ENCODE results near the gene ADRA2C. TPM values are rescaled to one million over a fixed set of nuclear protein-coding genes. Genes with fewer than 3 reads are reported as not detected.

Gene ADRA2C
- total RNA-seq, 1 experiment from 2014 or later, result 28.1 TPM

DNA sequence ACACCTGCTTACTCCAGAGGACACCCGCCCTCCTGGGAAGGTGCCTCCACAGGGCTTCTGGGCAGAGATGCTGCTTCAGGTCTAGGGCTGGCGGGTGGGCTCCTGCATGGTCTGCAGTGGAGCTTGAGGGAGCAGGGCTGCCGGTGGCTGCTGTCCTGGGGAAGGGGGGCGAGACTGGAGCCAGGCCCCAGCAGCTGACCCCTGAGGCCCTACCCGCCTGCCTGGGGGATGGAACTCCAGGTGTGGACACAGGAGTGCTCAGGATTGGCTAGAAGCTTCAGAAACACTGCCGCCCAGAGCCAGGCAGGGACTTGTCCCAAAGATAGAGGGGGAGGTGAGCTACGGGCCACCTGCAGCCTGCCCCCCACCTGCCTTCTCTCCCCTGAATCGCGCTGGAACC lies 33.0 kb upstream of the ADRA2C start:
- BruUV-seq (replicated peaks), result no TSS peak
- H3K36me3 ChIP-seq (ENCODE audit: control insufficient read depth in 1 of 2, insufficient read depth in 2 of 2, low read length in 2 of 2), result no peaks in the 10 kb centered on the region
- no peaks in the 10 kb centered on the region for H4K20me1 ChIP-seq (ENCODE audit: insufficient read depth)
- H3K79me2 ChIP-seq (ENCODE audit: insufficient read depth, low read length), result no peaks in the 10 kb centered on the region
- CTCF ChIA-PET, result no interaction called here
- H2AFZ ChIP-seq (ENCODE audit: low read depth, low read length, poor library complexity, severe bottlenecking), result no peak overlapping the region
- DNase-seq (ENCODE audit: low read depth, low spot score) (no peak), ATAC-seq (no peak)
- POLR2A ChIA-PET, result no interaction called here
- TF ChIP-seq SRF (IDR thresholded peaks at IDR 0.05; ENCODE audit: low read depth) (no peak), POLR2A (IDR thresholded peaks at IDR 0.05; ENCODE audit: borderline replicate concordance, extremely low read depth, insufficient read depth, insufficient read length) (no peak), RAD21 (IDR thresholded peaks at IDR 0.05; ENCODE audit: low read depth) (no peak), CBX3 (IDR thresholded peaks at IDR 0.05; ENCODE audit: low read depth) (no peak), EGR1 (IDR thresholded peaks at IDR 0.05; ENCODE audit: low read depth) (no peak), SIN3A (IDR thresholded peaks at IDR 0.05; ENCODE audit: low read depth) (no peak), ZNF274 (IDR thresholded peaks at IDR 0.05; ENCODE audit: low read depth, low read length) (no peak), JUND (IDR thresholded peaks at IDR 0.05) (no peak), ZFX (IDR thresholded peaks at IDR 0.05) (no peak), ELF1 (IDR thresholded peaks at IDR 0.05; ENCODE audit: borderline replicate concordance, low read depth) (no peak)
- TF ChIP-seq, protein P1, sequence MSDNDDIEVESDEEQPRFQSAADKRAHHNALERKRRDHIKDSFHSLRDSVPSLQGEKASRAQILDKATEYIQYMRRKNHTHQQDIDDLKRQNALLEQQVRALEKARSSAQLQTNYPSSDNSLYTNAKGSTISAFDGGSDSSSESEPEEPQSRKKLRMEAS (IDR thresholded peaks at IDR 0.05), result no peak
- TF ChIP-seq, protein P2, sequence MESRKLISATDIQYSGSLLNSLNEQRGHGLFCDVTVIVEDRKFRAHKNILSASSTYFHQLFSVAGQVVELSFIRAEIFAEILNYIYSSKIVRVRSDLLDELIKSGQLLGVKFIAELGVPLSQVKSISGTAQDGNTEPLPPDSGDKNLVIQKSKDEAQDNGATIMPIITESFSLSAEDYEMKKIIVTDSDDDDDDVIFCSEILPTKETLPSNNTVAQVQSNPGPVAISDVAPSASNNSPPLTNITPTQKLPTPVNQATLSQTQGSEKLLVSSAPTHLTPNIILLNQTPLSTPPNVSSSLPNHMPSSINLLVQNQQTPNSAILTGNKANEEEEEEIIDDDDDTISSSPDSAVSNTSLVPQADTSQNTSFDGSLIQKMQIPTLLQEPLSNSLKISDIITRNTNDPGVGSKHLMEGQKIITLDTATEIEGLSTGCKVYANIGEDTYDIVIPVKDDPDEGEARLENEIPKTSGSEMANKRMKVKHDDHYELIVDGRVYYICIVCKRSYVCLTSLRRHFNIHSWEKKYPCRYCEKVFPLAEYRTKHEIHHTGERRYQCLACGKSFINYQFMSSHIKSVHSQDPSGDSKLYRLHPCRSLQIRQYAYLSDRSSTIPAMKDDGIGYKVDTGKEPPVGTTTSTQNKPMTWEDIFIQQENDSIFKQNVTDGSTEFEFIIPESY (IDR thresholded peaks at IDR 0.05; ENCODE audit: extremely low read depth, insufficient replicate concordance, low read length), result no peak
- TF ChIP-seq, protein P3, sequence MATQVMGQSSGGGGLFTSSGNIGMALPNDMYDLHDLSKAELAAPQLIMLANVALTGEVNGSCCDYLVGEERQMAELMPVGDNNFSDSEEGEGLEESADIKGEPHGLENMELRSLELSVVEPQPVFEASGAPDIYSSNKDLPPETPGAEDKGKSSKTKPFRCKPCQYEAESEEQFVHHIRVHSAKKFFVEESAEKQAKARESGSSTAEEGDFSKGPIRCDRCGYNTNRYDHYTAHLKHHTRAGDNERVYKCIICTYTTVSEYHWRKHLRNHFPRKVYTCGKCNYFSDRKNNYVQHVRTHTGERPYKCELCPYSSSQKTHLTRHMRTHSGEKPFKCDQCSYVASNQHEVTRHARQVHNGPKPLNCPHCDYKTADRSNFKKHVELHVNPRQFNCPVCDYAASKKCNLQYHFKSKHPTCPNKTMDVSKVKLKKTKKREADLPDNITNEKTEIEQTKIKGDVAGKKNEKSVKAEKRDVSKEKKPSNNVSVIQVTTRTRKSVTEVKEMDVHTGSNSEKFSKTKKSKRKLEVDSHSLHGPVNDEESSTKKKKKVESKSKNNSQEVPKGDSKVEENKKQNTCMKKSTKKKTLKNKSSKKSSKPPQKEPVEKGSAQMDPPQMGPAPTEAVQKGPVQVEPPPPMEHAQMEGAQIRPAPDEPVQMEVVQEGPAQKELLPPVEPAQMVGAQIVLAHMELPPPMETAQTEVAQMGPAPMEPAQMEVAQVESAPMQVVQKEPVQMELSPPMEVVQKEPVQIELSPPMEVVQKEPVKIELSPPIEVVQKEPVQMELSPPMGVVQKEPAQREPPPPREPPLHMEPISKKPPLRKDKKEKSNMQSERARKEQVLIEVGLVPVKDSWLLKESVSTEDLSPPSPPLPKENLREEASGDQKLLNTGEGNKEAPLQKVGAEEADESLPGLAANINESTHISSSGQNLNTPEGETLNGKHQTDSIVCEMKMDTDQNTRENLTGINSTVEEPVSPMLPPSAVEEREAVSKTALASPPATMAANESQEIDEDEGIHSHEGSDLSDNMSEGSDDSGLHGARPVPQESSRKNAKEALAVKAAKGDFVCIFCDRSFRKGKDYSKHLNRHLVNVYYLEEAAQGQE (IDR thresholded peaks at IDR 0.05; ENCODE audit: low read depth), result no peak
- H3K9me2 ChIP-seq (ENCODE audit: insufficient read depth), result no peaks in the 10 kb centered on the region
- RAD21 ChIA-PET (ENCODE audit: low non-redundant PET in 1 of 2, low total read pairs in 2 of 2, uncharacterized antibody in 2 of 2, unreplicated experiment in 2 of 2), result no interaction called here
- intact Hi-C loops (cut with micrococcal nuclease), result no loop called here
- H3K9me3 ChIP-seq (ENCODE audit: control insufficient read depth in 1 of 2, insufficient read depth in 1 of 2, low read depth in 1 of 2, low read length in 2 of 2), result no peaks in the 10 kb centered on the region
- no peak overlapping the region for H3K4me2 ChIP-seq (ENCODE audit: low read length)
- H3K4me3 ChIP-seq (replicated peaks in 1 of 2; ENCODE audit: low read depth in 1 of 2, low read length in 2 of 2), result no peak overlapping the region
- no peaks in the 10 kb centered on the region for H3K27me3 ChIP-seq (ENCODE audit: insufficient read depth, low read length)
- no peak overlapping the region for H3K27ac ChIP-seq (ENCODE audit: low read depth, low read length)
- peaks cover 0 to 9% of the 10 kb centered on the region in 2 experiments; a peak in 2 of 4 replicates for H3K4me1 ChIP-seq (ENCODE audit: control insufficient read depth in 1 of 2, insufficient read depth in 2 of 2, low read length in 2 of 2)
- no peak overlapping the region for H3K9ac ChIP-seq (ENCODE audit: low read length)

Measured in HCT116 (cell line).